Measurements from ENCODE around the gene C2CD2L. TPM values are rescaled to one million over a fixed set of nuclear protein-coding genes. Genes with fewer than 3 reads are reported as not detected.

The C2CD2L gene
- total RNA-seq, 2 experiments from 2014 or later = 20.1 to 20.8 TPM

GRCh38 chr11:119145551-119145950 is 38.4 kb downstream of the C2CD2L start:
- peaks cover 5% of the 10 kb centered on the region for H3K4me1 Mint-ChIP-seq (ENCODE audit: low read depth)
- no peak overlapping the region for H3K4me3 Mint-ChIP-seq
- no peak for DNase-seq
- CTCF ChIA-PET = interaction anchor here (0.6 to 1.9 kb wide), 7 partner anchors 8 to 178 kb away, joined by 3 to 8 read pairs (median 3); no protein-coding TSS in a partner anchor
- intact Hi-C loops (cut with micrococcal nuclease) = loop anchor here (1.0 to 5.0 kb wide), 2 partner anchors 52 to 178 kb away; no protein-coding TSS in a partner anchor
- peaks cover 38% of the 10 kb centered on the region for H3K27me3 Mint-ChIP-seq (ENCODE audit: low read depth)
- no peak overlapping the region for H3K27ac Mint-ChIP-seq
- H3K9me3 Mint-ChIP-seq = no peaks in the 10 kb centered on the region
- no peaks in the 10 kb centered on the region for H3K36me3 Mint-ChIP-seq (ENCODE audit: low read depth)

GRCh38 chr11:119147604-119148333 is 40.6 kb downstream of the C2CD2L start:
- Mint-ChIP-seq H3K4me3 (peak overlapping the region; percentile 71), H3K27me3 (ENCODE audit: low read depth) (peaks cover 38% of the 10 kb centered on the region), H3K27ac (no peak overlapping the region), H3K9me3 (no peaks in the 10 kb centered on the region), H3K4me1 (ENCODE audit: low read depth) (peaks cover 5% of the 10 kb centered on the region), H3K36me3 (ENCODE audit: low read depth) (no peaks in the 10 kb centered on the region)
- DNase-seq = no peak
- CTCF ChIA-PET = interaction anchor here (1.3 kb wide), 1 partner anchor 21 kb away, joined by 5 read pairs; the partner anchor contains the start of gene NLRX1
- intact Hi-C loops (cut with micrococcal nuclease) = loop anchor here (5.0 kb wide), 1 partner anchor 50 kb away; no protein-coding TSS in a partner anchor

GRCh38 chr11:119148720-119149017 is 41.5 kb downstream of the C2CD2L start:
- H3K27me3 Mint-ChIP-seq (ENCODE audit: low read depth) = peaks cover 33% of the 10 kb centered on the region
- DNase-seq = no peak
- H3K9me3 Mint-ChIP-seq = no peaks in the 10 kb centered on the region
- no peaks in the 10 kb centered on the region for H3K36me3 Mint-ChIP-seq (ENCODE audit: low read depth)
- H3K4me3 Mint-ChIP-seq = peak overlapping the region; percentile 71
- no peak overlapping the region for H3K27ac Mint-ChIP-seq
- H3K4me1 Mint-ChIP-seq (ENCODE audit: low read depth) = peaks cover 5% of the 10 kb centered on the region
- intact Hi-C loops (cut with micrococcal nuclease) = loop anchor here (1.0 to 5.0 kb wide), 2 partner anchors 31 to 49 kb away; no protein-coding TSS in a partner anchor
- CTCF ChIA-PET = interaction anchor here (1.2 to 1.3 kb wide), 2 partner anchors 11 to 20 kb away, joined by 3 to 5 read pairs; partner anchors contain the start of gene NLRX1

GRCh38 chr11:119149018-119149785 is 42.1 kb downstream of the C2CD2L start, which contains the start of gene ABCG4:
TSS of gene ABCG4 (plus strand) at chr11:119149052. CDS start at chr11:119149966, 914 bp downstream.
- intact Hi-C loops (cut with micrococcal nuclease) = loop anchor here (1.0 to 5.0 kb wide), 2 partner anchors 30 to 48 kb away; no protein-coding TSS in a partner anchor
- peaks cover 31% of the 10 kb centered on the region for H3K27me3 Mint-ChIP-seq (ENCODE audit: low read depth)
- CTCF ChIA-PET = interaction anchor here (1.2 to 1.3 kb wide), 2 partner anchors 11 to 20 kb away, joined by 3 to 5 read pairs; partner anchors contain the start of gene NLRX1
- H3K4me1 Mint-ChIP-seq (ENCODE audit: low read depth) = peaks cover 5% of the 10 kb centered on the region
- no peaks in the 10 kb centered on the region for H3K36me3 Mint-ChIP-seq (ENCODE audit: low read depth)
- H3K9me3 Mint-ChIP-seq = no peaks in the 10 kb centered on the region
- peak within 1 kb of the TSS; percentile 71 for H3K4me3 Mint-ChIP-seq
- DNase-seq = peak; percentile 23
- H3K27ac Mint-ChIP-seq = no peak within 1 kb of the TSS

- CTCF ChIA-PET = no interaction called here
- no peak for DNase-seq
- intact Hi-C loops (cut with micrococcal nuclease) = loop anchor here (1.0 to 5.0 kb wide), 2 partner anchors 29 to 47 kb away; no protein-coding TSS in a partner anchor
- H3K4me3 Mint-ChIP-seq = no peak overlapping the region
- H3K4me1 Mint-ChIP-seq (ENCODE audit: low read depth) = peaks cover 5% of the 10 kb centered on the region
- peaks cover 31% of the 10 kb centered on the region for H3K27me3 Mint-ChIP-seq (ENCODE audit: low read depth)
- H3K27ac Mint-ChIP-seq = no peak overlapping the region
- no peaks in the 10 kb centered on the region for H3K9me3 Mint-ChIP-seq
- H3K36me3 Mint-ChIP-seq (ENCODE audit: low read depth) = no peaks in the 10 kb centered on the region
Observed at GRCh38 chr11:119149786-119150275, 42.7 kb downstream of the C2CD2L start.

- H3K27me3 Mint-ChIP-seq (ENCODE audit: low read depth) = peaks cover 21% of the 10 kb centered on the region
- H3K4me3 Mint-ChIP-seq = no peak overlapping the region
- CTCF ChIA-PET = interaction anchor here (1.3 to 2.3 kb wide), 5 partner anchors 8 to 171 kb away, joined by 3 to 9 read pairs (median 6); partner anchors contain the start of gene NLRX1
Observed at GRCh38 chr11:119152043-119152442, 44.9 kb downstream of the C2CD2L start.

GRCh38 chr11:119152604-119153003 is 45.5 kb downstream of the C2CD2L start:
- CTCF ChIA-PET = interaction anchor here (0.7 to 2.3 kb wide), 6 partner anchors 10 to 186 kb away, joined by 3 to 9 read pairs (median 4); partner anchors contain the start of gene NLRX1
- Mint-ChIP-seq H3K9me3 (no peaks in the 10 kb centered on the region), H3K4me1 (ENCODE audit: low read depth) (peaks cover 4% of the 10 kb centered on the region), H3K4me3 (no peak overlapping the region), H3K27ac (no peak overlapping the region), H3K27me3 (ENCODE audit: low read depth) (peaks cover 16% of the 10 kb centered on the region), H3K36me3 (ENCODE audit: low read depth) (no peaks in the 10 kb centered on the region)
- intact Hi-C loops (cut with micrococcal nuclease) = no loop called here
- no peak for DNase-seq

More at GRCh38 chr11:119152043-119152442, 44.9 kb downstream of the C2CD2L start:
- Mint-ChIP-seq H3K27ac (no peak overlapping the region), H3K36me3 (ENCODE audit: low read depth) (no peaks in the 10 kb centered on the region), H3K4me1 (ENCODE audit: low read depth) (peaks cover 5% of the 10 kb centered on the region), H3K9me3 (no peaks in the 10 kb centered on the region)
- DNase-seq = no peak
- intact Hi-C loops (cut with micrococcal nuclease) = no loop called here

- H3K27me3 Mint-ChIP-seq (ENCODE audit: low read depth) = peaks cover 10% of the 10 kb centered on the region
- H3K27ac Mint-ChIP-seq = no peak overlapping the region
- H3K9me3 Mint-ChIP-seq = no peaks in the 10 kb centered on the region
- CTCF ChIA-PET = interaction anchor here (0.7 to 2.3 kb wide), 6 partner anchors 8 to 185 kb away, joined by 3 to 9 read pairs (median 4); partner anchors contain the start of gene NLRX1
- H3K36me3 Mint-ChIP-seq (ENCODE audit: low read depth) = no peaks in the 10 kb centered on the region
- no peak overlapping the region for H3K4me3 Mint-ChIP-seq
- no peaks in the 10 kb centered on the region for H3K4me1 Mint-ChIP-seq (ENCODE audit: low read depth)
- intact Hi-C loops (cut with micrococcal nuclease) = no loop called here
- DNase-seq = no peak
Observed at GRCh38 chr11:119153049-119153818, 46.1 kb downstream of the C2CD2L start.

GRCh38 chr11:119154178-119154577 is 47.0 kb downstream of the C2CD2L start:
- CTCF ChIA-PET = interaction anchor here (1.9 kb wide), 1 partner anchor 9 kb away, joined by 4 read pairs; no protein-coding TSS in a partner anchor
- no peak for DNase-seq
- Mint-ChIP-seq H3K27ac (no peak overlapping the region), H3K4me1 (ENCODE audit: low read depth) (no peaks in the 10 kb centered on the region), H3K36me3 (ENCODE audit: low read depth) (no peaks in the 10 kb centered on the region), H3K9me3 (no peaks in the 10 kb centered on the region), H3K27me3 (ENCODE audit: low read depth) (peaks cover 4% of the 10 kb centered on the region), H3K4me3 (no peak overlapping the region)
- intact Hi-C loops (cut with micrococcal nuclease) = no loop called here

GRCh38 chr11:119155733-119156492 is 48.8 kb downstream of the C2CD2L start:
- no peak overlapping the region for H3K4me3 Mint-ChIP-seq
- DNase-seq = peak; percentile 22
- intact Hi-C loops (cut with micrococcal nuclease) = no loop called here
- no peaks in the 10 kb centered on the region for H3K36me3 Mint-ChIP-seq (ENCODE audit: low read depth)
- no peak overlapping the region for H3K27ac Mint-ChIP-seq
- CTCF ChIA-PET = interaction anchor here (0.6 to 1.7 kb wide), 3 partner anchors 9 to 24 kb away, joined by 3 read pairs; no protein-coding TSS in a partner anchor
- H3K4me1 Mint-ChIP-seq (ENCODE audit: low read depth) = no peaks in the 10 kb centered on the region
- no peaks in the 10 kb centered on the region for H3K9me3 Mint-ChIP-seq
- peaks cover 2% of the 10 kb centered on the region for H3K27me3 Mint-ChIP-seq (ENCODE audit: low read depth)

GRCh38 chr11:119156496-119156895 is 49.4 kb downstream of the C2CD2L start:
- Mint-ChIP-seq H3K36me3 (ENCODE audit: low read depth) (no peaks in the 10 kb centered on the region), H3K27me3 (ENCODE audit: low read depth) (peaks cover 2% of the 10 kb centered on the region), H3K4me1 (ENCODE audit: low read depth) (no peaks in the 10 kb centered on the region), H3K9me3 (no peaks in the 10 kb centered on the region), H3K4me3 (no peak overlapping the region), H3K27ac (no peak overlapping the region)
- intact Hi-C loops (cut with micrococcal nuclease) = no loop called here
- CTCF ChIA-PET = interaction anchor here (0.6 to 1.7 kb wide), 4 partner anchors 8 to 39 kb away, joined by 3 read pairs; no protein-coding TSS in a partner anchor
- DNase-seq = no peak
